ENCODE data around the gene PLXNA4. TPM values are rescaled to one million over a fixed set of nuclear protein-coding genes. Genes with fewer than 3 reads are reported as not detected.

The PLXNA4 gene
- total RNA-seq, 1 donor from 2014 or later: 0.38 TPM

DNA sequence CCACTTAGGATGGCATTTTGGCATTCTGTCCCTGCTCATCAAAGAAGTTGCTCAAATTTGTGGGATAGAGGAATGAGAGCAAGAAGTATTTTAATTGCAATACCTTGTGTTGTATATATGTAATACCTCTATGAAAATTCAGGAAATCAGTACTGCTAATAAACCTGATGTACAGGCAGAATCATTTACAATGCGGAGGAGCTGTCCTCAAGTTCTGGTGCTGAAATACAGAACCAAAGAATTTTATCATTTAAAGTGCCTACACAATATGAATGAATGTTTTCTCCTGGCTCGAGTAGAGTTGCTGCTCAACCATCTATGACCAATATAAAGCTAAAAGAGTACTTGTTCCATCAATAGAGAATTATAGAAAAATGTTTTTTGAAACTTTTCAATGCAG lies 305.8 kb downstream of the PLXNA4 start:
- no peaks in the 10 kb centered on the region for H3K36me3 Mint-ChIP-seq (ENCODE audit: insufficient read depth)
- no peaks in the 10 kb centered on the region for H3K9me3 Mint-ChIP-seq (ENCODE audit: low read depth)
- no peak overlapping the region for H3K4me3 Mint-ChIP-seq (ENCODE audit: low read depth)
- no peak for DNase-seq (ENCODE audit: low spot score, unreplicated experiment)
- H3K4me1 Mint-ChIP-seq (ENCODE audit: low read depth): no peaks in the 10 kb centered on the region
- TF ChIP-seq, protein P1, sequence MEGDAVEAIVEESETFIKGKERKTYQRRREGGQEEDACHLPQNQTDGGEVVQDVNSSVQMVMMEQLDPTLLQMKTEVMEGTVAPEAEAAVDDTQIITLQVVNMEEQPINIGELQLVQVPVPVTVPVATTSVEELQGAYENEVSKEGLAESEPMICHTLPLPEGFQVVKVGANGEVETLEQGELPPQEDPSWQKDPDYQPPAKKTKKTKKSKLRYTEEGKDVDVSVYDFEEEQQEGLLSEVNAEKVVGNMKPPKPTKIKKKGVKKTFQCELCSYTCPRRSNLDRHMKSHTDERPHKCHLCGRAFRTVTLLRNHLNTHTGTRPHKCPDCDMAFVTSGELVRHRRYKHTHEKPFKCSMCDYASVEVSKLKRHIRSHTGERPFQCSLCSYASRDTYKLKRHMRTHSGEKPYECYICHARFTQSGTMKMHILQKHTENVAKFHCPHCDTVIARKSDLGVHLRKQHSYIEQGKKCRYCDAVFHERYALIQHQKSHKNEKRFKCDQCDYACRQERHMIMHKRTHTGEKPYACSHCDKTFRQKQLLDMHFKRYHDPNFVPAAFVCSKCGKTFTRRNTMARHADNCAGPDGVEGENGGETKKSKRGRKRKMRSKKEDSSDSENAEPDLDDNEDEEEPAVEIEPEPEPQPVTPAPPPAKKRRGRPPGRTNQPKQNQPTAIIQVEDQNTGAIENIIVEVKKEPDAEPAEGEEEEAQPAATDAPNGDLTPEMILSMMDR (IDR thresholded peaks at IDR 0.05; ENCODE audit: unreplicated experiment): no peak
- H3K27ac Mint-ChIP-seq: no peak overlapping the region
- peaks cover 13% of the 10 kb centered on the region for H3K27me3 Mint-ChIP-seq

DNA sequence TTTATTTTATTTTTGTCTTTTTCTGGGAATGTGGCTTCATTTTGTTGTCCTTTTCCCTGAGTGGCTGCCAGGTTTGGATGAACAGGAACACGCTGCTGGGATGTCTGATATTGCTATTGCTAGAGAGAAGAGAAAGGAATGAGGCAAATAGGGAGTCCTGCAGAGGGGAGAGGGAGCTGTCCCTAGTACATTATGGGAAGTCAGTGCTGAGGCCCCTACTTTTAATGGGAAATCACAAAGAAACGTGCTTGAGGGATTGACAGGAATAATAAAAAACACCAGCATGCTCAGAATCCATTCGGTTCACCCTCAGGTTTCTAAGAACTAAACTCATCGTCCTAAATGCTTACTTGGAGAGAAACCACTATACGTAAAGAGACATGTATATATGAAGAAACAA lies 306.6 kb downstream of the PLXNA4 start:
- no peak for DNase-seq (ENCODE audit: low spot score, unreplicated experiment)
- no peaks in the 10 kb centered on the region for H3K9me3 Mint-ChIP-seq (ENCODE audit: low read depth)
- TF ChIP-seq, protein P1 (IDR thresholded peaks at IDR 0.05; ENCODE audit: unreplicated experiment): no peak
- no peaks in the 10 kb centered on the region for H3K4me1 Mint-ChIP-seq (ENCODE audit: low read depth)
- no peaks in the 10 kb centered on the region for H3K36me3 Mint-ChIP-seq (ENCODE audit: insufficient read depth)
- no peak overlapping the region for H3K4me3 Mint-ChIP-seq (ENCODE audit: low read depth)
- H3K27ac Mint-ChIP-seq: no peak overlapping the region
- H3K27me3 Mint-ChIP-seq: peaks cover 16% of the 10 kb centered on the region

DNA sequence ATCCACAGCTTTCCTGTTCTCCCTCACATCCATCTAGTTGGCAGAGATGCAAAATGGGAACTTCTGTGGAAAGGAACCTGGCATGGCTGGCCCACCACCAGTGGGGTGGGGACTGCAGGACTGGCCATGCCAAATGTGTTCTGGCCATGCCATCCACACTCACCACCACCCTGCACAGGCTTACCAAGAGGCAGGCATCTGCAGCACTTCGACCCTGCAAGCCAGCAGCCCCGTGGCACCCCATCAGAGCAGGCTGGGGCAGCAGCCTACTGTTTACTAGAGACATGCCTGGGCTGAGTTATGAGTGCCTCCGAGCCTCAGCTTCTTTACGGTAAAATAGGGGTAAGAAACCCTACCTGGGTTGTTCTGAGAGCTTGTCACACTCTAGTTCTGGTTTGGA lies 313.1 kb downstream of the PLXNA4 start:
- Mint-ChIP-seq H3K9me3 (ENCODE audit: low read depth) (no peaks in the 10 kb centered on the region), H3K4me3 (ENCODE audit: low read depth) (no peak overlapping the region), H3K27me3 (peaks cover 11% of the 10 kb centered on the region), H3K4me1 (ENCODE audit: low read depth) (no peaks in the 10 kb centered on the region), H3K27ac (no peak overlapping the region), H3K36me3 (ENCODE audit: insufficient read depth) (no peaks in the 10 kb centered on the region)
- TF ChIP-seq, protein P1 (IDR thresholded peaks at IDR 0.05; ENCODE audit: unreplicated experiment): no peak
- no peak for DNase-seq (ENCODE audit: low spot score, unreplicated experiment)

DNA sequence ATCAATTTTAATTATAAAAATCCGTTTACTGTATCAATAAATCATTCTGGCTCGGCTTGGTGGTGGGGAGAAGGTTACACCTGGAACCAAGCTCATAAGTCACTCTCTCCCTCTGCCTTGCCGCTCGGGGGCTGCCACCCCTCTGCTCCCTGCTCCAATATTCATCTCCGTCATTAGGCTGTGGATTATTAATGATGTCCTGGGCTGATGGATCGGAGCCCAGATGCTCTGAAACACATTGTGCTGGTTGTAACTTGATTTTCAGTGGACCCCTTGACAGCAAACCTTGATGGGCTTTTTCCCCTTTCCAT lies 314.2 kb downstream of the PLXNA4 start:
- H3K4me1 Mint-ChIP-seq (ENCODE audit: low read depth): no peaks in the 10 kb centered on the region
- H3K27ac Mint-ChIP-seq: no peak overlapping the region
- TF ChIP-seq, protein P1 (IDR thresholded peaks at IDR 0.05; ENCODE audit: unreplicated experiment): no peak
- no peak for DNase-seq (ENCODE audit: low spot score, unreplicated experiment)
- no peaks in the 10 kb centered on the region for H3K9me3 Mint-ChIP-seq (ENCODE audit: low read depth)
- no peaks in the 10 kb centered on the region for H3K36me3 Mint-ChIP-seq (ENCODE audit: insufficient read depth)
- peaks cover 11% of the 10 kb centered on the region for H3K27me3 Mint-ChIP-seq
- no peak overlapping the region for H3K4me3 Mint-ChIP-seq (ENCODE audit: low read depth)

DNA sequence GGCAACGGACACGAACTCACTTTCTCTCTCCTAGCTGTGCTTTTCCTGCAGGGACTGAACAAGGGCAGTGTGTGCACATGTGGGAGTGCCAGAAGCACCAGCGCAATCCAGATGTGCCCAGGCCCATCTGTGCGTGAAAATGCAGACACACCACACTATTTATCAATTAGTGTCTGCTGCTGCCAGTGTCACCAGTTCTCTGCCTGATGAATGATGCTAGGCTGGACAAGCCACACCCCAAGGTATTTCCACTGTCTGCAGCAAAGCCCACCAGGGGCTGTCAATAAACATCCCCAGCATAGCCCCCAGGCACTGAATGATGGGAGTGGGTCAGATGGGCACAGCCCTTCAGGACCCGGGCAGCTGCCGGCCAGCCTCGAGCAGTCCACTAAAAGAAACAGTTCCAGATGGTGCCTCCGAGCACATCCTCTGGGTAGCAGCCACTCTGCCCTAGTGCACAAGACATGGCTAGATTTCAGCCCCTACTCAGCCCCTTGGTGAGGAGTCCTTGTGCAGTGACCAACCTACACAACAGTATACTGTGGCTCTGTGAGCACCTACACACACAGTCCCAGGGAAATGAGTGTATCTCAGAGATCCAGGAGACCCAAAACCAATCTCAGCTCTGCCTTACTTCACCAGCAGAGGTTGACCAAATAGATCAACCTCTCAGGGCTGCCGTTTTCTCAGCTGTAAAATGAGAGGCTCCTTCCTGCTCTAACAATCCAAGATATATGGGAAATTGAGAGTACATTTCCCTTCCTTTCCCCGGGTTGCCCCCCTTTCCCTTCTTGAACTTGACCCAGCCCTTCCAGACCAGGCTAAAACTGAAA lies 314.7 kb downstream of the PLXNA4 start:
- Mint-ChIP-seq H3K4me1 (ENCODE audit: low read depth) (no peaks in the 10 kb centered on the region), H3K9me3 (ENCODE audit: low read depth) (no peaks in the 10 kb centered on the region), H3K4me3 (ENCODE audit: low read depth) (no peak overlapping the region), H3K36me3 (ENCODE audit: insufficient read depth) (no peaks in the 10 kb centered on the region), H3K27ac (no peak overlapping the region), H3K27me3 (peaks cover 11% of the 10 kb centered on the region)
- TF ChIP-seq, protein P1 (IDR thresholded peaks at IDR 0.05; ENCODE audit: unreplicated experiment): no peak
- DNase-seq (ENCODE audit: low spot score, unreplicated experiment): no peak

All from progenitor cell of endocrine pancreas (in vitro differentiated cells).